Activated CD8-positive, alpha-beta memory T cell treated with anti-CD3 and anti-CD28 coated beads, Interleukin-2, amount 50 U/mL, for 48 hours (primary cell): ENCODE results near the gene DDX46.
A peak's percentile ranks its signal among the peaks of the same experiment; 100 is the strongest.
"Not testable (repeated sequence)": the region's sequence is repeated elsewhere in the genome, so short reads cannot be mapped to it uniquely, and the experiment has no call there.

Source experiments
- DNase-seq: peaks from one replicate; pipeline ENCODE4 v3.0.0-alpha.2; 2020

Gene DDX46, protein sequence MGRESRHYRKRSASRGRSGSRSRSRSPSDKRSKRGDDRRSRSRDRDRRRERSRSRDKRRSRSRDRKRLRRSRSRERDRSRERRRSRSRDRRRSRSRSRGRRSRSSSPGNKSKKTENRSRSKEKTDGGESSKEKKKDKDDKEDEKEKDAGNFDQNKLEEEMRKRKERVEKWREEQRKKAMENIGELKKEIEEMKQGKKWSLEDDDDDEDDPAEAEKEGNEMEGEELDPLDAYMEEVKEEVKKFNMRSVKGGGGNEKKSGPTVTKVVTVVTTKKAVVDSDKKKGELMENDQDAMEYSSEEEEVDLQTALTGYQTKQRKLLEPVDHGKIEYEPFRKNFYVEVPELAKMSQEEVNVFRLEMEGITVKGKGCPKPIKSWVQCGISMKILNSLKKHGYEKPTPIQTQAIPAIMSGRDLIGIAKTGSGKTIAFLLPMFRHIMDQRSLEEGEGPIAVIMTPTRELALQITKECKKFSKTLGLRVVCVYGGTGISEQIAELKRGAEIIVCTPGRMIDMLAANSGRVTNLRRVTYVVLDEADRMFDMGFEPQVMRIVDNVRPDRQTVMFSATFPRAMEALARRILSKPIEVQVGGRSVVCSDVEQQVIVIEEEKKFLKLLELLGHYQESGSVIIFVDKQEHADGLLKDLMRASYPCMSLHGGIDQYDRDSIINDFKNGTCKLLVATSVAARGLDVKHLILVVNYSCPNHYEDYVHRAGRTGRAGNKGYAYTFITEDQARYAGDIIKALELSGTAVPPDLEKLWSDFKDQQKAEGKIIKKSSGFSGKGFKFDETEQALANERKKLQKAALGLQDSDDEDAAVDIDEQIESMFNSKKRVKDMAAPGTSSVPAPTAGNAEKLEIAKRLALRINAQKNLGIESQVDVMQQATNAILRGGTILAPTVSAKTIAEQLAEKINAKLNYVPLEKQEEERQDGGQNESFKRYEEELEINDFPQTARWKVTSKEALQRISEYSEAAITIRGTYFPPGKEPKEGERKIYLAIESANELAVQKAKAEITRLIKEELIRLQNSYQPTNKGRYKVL

DNA sequence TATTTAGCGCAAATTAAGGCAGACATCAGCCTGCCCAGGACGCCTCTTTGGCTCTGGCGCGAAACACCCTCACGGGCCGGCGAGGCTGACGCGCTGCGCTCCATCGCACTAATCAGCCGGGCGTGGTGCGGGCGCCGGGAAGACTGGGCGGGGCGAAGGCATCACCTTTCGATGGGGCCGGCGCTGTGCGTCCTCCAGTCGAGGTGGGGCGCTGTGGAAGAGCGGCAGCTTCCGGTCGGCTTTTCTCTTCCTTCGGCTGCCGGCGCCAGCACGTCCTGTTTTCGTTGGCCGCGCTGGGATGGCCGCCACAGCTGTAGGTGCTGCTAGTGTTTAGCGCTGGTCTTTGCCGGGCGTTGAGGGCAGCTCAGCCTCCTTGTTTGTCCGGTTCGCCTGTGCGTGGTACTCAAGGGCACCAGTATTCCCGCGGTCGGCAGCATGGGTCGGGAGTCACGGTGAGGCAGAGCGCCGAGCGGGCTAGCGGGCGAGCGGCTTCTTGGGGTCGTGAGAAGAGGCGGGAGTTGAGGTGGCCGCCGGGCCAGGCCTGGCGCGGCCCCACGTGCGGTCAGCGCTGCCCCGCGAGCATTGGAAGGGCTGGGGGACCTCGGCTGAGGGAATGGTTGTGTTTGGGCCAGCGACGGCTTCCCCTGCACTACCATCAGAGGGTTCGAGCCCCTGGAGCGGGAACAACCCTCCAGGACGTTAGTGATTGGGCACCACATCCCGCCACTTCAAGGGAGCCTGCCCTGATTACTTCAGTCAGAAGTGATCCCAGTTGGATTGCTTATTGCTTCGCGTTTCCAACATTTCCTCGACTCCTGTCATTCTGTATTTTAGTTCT lies at the start of gene DDX46:
Gene DDX46, plus strand, starts transcription at position 276 of the 838 bp plus-strand sequence. Its CDS starts 160 bp downstream, at position 436.
- DNase-seq: peak; percentile 97

DNA sequence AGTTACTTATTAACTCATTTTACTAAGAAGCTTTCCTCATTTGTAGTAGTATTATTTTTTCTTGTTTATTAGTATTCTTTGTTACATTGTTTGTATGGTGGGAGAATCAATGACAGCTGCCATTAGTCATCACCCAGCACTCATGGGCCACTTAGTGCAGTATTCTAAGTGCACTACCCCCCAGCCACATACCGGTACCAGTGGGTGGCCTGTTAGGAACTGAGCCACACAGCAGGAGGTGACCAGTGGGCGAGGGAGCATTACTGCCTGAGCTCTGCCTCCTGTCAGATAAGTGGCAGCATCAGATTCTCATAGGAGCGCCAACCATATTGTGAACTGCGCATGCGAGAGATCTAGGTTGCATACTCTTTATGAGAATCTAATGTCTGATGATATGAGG lies 44.5 kb upstream of the DDX46 start:
- DNase-seq: no peak

DNA sequence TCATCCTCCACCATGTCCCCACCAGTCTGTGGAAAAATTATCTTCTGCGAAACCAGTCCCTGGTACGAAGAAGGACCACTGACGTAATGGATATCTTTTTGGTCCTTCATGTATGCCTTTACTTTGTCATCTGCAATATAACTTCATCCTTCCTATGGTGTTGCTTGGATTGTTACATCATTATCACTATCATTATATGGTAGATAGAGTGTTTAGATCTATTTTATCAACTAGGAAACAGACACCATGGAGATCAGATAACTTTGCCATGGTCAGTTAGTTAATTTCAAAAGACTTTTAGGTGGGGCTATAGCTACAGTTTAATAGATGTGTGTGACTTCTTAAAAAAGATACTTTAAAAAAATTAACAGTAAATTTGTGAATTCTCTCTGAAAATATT lies 44.0 kb upstream of the DDX46 start:
- DNase-seq: no peak

DNA sequence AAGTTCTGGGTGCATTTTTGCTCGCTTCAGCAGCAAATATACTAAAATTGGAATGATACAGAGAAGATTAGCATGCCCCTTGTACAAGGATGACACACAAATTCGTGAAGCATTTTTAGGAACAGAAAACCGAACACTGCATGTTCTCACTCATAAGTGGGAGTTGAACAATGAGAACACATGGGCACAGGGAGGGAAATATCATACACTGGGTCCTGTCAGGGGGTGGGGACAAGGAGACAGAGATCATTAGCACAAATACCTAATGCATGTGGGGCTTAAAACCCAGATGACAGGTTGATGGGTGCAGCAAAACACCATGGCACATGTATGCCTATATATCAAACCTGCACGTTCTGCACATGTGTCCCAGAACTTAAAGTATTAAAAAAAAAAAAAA lies 43.1 kb upstream of the DDX46 start:
- not testable (repeated sequence) for DNase-seq

DNA sequence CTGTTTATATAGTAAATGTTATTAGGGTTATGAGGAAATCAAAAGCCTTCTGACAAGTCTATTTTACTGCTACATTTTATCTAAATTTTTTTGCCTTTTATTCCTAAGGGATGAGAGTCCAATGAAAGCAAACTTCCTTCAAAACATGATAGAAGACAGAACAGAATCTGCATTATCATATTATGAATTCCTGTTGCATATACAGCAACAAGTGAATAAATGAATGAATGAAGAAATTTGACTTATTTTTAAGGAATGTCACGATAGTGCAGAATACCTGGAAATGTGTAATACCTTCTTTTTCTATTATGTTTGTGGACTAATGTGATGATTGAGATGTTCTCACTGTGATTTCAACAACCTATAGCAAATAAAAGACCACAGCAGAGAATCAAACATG lies 33.7 kb upstream of the DDX46 start:
- no peak for DNase-seq

DNA sequence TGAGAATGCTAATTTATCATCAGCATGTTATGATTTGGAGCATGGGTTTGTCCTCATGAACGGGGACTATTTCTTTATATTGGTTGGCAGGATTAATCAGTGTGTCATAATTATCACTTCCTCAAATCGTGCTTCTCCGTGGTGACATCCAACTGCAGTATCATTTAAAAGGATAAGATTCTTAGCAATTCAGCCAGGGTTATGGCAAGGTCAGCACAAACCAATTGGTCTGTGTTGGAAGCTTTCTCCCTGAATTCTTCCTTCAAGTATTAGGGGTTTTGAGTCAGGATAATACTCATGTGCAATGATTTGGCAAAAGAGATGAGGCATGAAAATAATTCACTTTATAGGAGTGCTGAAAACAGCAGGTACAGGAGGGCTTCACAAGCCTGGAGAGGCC lies 25.8 kb upstream of the DDX46 start:
- DNase-seq: no peak

DNA sequence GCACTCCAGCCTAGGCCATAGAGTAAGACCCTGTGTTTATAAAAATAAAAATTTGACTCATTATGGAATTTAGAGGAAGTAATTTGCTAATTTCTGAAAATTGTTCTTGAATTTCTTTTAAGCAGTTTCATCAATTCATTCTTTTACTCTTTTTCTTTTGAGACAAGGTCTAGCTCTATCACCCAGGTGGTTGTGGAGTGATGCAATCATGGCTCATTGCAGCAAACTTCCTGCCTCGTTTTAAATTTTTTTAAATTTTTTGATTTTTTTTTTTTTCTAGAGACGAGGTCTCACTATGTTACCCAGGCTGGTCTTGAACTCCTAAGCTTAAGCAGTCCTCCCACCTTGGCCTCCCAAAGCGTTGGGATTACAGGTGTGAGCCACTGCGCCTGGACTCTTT lies 23.3 kb upstream of the DDX46 start:
- no peak for DNase-seq

DNA sequence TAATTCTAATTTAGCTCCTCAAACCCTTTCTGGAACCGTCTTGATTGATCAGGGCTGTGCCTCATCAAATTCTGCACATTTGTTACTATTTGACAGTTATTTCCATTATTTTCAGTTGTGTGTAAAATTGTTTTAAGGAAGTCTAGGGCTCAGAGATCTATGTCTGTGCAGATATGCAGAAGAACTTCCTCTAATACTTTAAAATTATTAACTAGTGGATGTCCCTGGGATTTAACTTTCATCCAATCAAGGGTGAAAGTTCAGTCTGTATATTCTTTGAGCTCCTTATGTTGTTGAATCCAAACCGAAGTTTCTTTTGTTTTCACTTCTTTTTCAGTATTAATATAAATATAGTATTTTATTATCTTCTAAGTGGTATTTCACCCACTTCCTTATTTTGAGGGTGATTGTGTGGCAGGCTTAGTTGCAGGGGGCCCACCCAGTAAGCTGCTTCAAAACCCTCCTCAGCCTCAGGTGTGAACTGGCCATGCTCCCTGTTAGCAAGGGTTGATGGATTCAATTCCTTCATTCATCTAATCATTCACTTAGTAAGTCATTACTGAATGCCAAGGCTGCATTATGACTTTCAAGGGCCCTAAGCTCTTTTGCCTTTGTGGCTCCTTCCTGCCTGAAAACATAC lies 22.3 kb upstream of the DDX46 start:
- DNase-seq: no peak

DNA sequence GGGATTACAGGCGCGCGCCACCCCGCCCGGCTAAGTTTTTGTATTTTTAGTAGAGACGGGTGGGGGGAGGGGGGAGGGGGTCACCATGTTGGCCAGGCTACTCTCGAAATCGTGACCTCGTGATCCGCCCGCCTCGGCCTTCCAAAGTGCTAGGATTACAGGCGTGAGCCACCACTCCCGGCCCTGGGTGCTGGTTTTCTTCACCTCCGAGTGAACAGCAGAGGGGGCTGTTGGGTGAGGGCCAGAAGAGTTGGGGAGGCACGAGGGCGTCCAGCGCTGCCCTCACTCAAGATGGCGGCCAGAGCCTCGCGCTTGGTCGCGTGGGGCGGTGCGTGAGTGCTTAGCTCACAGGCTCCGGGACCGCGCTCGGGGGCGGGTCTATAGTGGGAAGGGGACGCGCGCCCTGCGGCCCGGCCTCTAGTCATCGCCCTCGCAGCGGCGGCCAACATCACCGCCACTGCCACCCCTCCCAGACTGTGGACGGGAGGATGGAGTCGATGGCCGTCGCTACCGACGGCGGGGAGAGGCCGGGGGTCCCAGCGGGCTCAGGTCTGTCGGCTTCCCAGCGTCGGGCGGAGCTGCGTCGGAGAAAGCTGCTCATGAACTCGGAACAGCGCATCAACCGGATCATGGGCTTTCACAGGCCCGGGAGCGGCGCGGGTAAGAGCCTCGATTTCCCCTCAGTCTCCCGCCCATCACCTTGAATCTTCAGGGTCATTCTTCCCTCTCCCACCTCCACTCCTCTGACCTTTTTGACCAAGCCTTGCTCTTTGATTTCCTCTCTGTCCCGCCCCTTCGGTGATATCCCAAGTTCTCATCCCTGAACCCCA lies 20.2 kb upstream of the DDX46 start, which contains the start of gene CAMLG:
Gene CAMLG, plus strand, starts transcription at position 416 of the 830 bp plus-strand sequence. Its CDS starts 73 bp downstream, at position 489.
- DNase-seq: peak; percentile 97

DNA sequence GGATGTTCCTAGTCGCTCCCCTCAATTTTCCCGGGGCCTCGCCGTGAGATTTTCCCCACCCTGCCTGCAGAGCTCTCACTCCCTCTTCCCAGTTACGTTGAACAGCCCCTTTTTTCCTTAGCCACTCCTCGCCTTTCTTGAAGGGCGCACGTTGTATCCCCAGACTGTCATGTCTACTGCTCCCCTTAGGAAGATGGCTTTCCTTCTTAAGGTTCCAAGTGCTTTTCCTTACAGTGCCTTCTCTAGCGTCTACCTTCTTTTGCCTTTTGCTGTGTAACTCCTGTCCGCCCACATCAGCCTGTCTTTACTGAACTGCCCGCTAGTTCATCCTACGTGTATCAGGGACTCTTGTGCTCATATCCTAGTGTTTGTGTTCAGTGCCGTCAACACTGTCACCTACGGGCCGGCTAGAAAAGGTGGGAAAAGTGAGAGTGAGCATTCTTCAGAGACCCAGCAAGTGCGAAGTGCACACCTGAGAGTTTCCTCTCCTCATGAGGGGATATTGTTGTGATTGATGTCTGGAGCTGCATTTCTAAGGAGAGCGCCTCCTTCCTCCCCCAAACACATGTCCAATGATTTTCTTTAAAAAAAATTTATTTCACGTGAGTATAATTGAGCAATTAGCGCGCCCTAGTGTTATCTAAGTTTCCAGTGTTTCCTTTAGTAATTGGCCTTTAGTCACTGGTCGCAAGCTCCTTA lies 19.5 kb upstream of the DDX46 start:
- DNase-seq: no peak

DNA sequence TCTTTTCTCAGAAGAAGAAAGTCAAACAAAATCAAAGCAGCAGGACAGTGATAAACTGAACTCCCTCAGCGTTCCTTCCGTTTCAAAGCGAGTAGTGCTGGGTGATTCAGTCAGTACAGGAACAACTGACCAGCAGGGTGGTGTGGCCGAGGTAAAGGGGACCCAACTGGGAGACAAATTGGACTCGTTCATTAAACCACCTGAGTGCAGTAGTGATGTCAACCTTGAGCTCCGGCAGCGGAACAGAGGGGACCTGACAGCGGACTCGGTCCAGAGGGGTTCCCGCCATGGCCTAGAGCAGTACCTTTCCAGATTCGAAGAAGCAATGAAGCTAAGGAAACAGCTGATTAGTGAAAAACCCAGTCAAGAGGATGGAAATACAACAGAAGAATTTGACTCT lies 17.5 kb upstream of the DDX46 start:
- DNase-seq: no peak

DNA sequence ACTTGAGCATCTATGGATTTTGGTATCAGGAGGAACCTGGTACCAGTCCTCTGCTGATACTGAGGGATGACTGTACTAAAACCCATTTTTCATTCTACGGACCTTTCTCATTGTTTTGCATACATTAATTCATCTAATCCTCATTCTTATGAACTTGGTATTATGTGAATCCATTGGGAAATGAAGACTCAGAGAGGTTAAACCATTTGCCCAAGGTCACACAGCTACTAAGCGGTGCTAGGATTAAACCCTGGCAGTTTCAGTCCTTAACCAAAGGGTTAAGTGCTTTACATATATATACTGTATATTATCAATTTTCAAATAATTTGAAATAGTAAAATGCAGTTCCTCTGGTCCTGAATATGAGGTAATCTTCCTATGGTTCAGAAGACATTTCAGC lies 16.4 kb upstream of the DDX46 start:
- no peak for DNase-seq

DNA sequence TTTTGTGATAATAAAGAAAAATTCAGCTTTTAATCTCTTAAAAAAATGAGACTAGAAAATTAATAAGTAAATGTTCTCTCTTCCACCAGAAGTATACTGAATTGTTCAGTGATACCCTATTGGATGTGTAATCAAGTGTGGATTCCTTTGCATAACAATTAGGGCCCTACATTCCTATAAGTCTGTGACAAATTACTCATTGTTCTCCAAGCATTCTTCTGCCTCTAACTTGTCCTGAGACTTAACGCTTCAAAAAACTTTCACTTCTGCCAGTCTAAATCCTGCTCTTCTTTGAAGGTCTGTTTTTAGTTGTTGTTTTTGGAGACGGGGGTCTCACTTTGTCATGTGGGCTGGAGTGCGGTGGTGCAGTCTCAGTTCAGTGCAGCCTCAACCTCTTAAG lies 9.2 kb upstream of the DDX46 start:
- DNase-seq: no peak

DNA sequence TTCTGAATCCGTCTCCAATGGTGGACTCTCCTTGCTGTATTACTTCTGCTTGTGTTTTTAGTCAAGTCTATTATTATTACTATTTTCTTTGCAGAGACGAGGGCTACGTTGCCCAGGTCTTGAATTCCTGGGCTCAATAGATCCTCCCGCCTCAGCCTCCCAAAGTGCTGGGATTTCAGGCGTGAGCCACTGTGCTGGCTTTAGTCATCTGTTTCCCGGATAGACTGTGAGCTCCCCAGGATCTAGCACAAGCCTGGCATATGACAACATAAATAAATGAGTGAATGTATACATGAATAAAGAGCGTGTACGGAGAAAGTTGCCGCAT lies 439 bp upstream of the DDX46 start:
- DNase-seq: no peak

DNA sequence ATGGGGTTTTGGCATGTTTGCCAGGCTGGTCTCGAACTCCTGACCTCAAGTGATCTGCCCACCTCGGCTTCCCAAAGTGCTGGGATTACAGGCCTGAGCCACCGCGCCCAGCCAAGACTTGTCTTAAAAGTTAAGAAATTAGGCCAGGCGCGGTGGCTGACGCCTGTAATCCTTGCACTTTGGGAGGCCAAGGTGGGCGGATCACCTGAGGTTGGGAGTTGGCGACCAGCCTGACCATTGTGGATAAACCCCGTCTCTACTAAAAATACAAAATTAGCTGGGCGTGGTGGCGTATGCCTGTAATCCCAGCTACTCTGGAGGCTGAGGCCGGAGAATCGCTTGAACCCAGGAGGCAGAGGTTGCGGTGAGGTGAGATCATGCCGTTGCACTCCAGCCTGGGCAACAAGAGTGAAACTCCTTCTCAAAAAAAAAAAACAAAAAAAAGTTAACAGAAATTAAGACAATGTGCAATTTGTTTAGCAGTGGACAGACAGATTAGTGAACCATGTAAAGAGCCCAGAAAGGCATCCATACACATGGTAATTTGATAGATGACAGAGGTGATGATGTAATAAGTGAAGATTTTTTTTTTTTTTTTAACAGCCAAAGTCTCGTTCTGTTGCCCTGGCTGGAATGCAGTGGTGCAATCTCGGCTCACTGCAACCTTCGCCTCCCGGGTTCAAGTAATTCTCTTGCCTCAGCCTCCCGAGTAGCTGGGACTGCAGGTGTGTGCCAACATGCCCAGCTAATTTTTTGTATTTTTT lies 9.1 kb downstream of the DDX46 start:
- DNase-seq: not testable (repeated sequence)

DNA sequence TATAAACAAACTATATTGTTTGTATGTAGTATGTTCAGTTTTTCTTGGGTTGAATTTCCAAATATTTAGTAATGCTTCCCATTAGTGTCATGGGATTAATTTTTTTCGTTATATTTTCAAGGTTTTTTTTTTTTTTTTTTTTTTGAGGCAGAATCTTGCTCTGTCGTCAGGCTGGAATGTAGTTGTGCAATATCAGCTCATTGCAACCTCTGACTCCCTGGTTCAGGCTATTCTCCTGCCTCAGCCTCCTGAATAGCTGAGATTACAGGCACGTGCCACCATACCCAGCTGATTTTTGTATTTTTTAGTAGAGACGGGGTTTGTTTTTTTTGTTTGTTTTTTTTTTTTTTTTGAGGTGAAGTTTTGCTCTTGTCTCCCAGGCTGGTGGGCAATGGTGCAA lies 10.6 kb downstream of the DDX46 start:
- no peak for DNase-seq

DNA sequence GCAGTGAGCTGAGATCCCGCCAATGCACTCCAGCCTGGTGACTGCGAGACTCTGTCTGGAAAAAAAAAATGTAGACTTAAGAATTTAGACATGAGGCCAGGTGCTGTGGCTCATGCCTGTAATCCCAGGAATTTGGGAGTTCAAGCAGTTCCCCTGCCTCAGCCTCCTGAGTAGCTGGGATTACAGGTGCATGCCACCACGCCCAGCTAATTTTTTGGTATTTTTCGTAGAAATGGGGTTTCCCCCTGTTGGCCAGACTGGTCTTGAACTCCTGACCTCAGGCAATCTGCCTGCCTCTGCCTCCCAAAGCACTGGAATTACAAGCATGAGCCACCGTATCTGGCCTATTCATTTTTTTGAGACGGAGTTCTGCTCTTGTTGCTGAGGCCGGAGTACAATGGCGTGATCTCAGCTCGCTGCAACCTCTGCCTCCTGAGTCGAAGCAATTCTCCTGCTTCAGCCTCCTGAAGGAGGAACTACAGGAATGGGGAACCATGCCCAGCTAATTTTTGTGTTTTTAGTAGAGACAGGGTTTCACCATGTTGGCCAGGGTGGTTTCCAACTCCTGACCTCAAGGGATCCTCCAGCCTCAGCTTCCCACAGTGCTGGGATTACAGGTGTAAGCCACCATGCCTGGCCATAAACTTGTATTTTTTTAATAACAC lies 14.0 kb downstream of the DDX46 start:
- no peak for DNase-seq

DNA sequence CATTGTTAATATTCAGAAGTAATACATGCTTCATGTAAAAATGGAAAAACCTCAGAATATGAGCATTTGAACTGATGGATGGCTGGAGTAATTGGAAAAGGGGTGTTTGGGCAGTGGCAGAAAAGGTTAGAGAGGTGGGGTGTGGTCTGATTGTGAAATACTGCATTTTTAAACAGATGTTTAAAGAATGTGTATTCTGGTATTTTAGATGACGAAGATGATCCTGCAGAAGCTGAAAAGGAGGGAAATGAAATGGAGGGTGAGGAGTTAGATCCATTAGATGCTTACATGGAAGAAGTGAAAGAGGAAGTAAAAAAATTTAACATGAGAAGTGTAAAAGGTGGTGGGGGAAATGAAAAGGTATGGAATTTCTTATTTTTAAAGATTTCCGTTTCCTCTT lies 18.8 kb downstream of the DDX46 start:
- DNase-seq: no peak

DNA sequence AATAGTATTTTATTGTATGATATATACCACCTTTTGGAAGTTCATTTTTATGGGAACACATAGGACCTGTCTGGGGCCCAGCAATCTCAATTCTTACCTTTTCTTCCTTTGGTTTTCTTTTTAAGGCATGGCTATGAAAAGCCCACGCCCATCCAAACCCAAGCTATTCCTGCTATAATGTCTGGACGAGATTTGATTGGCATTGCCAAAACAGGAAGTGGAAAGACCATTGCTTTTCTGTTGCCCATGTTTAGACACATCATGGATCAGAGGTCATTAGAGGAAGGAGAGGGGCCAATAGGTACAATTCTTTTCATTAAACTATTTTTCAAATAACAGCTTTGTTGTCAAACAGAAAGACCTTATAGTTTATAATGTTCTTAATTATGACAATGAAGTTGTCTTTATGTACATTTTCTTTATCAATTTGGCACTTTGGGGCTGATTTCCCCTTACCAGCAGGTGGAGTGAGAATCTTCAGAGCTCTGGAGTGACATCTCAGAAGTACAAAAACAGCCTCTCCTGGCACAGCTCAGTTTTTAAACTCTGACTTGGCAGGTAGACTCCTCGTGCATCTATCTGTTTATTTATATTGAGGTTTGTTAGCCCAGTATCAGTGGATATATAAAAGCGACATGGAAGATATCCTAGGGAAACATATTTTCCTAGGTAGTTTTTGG lies 25.8 kb downstream of the DDX46 start:
- DNase-seq: no peak
